HEK293 (cell line): Measurements from ENCODE around the gene RNF224.

Experiments
- EGR2 ChIP-seq: fragments of 450-650 bp; formaldehyde crosslinking; IDR thresholded peaks from 2 replicates; pipeline ENCODE4 v1.5.1; 2016; ENCODE audit warnings: low read depth, missing biosample characterization, missing genetic modification characterization
- FEZF1 ChIP-seq: fragments of 450-650 bp; formaldehyde crosslinking; IDR thresholded peaks from 2 replicates; pipeline ENCODE4 v1.5.1; 2016; ENCODE audit warnings: missing biosample characterization, missing genetic modification characterization
- HOXC10 ChIP-seq: sonication (generic); formaldehyde crosslinking; IDR thresholded peaks from 2 replicates; pipeline ENCODE4 v1.8.1; 2023; ENCODE audit warnings: mild to moderate bottlenecking, missing genetic modification reagents
- KLF1 ChIP-seq: fragments of 450-650 bp; formaldehyde crosslinking; IDR thresholded peaks from 2 replicates; pipeline ENCODE4 v1.5.1; 2016; ENCODE audit warnings: missing biosample characterization, missing genetic modification characterization
- MYNN ChIP-seq: fragments of 450-650 bp; formaldehyde crosslinking; IDR thresholded peaks from 2 replicates; pipeline ENCODE4 v1.5.1; 2016; ENCODE audit warnings: missing biosample characterization, missing genetic modification characterization, borderline replicate concordance
- YY1 ChIP-seq: fragments of 450-650 bp; formaldehyde crosslinking; IDR thresholded peaks from 2 replicates; pipeline ENCODE4 v1.5.1; 2018; ENCODE audit warnings: missing biosample characterization, missing genetic modification characterization
- ZBTB7A ChIP-seq: fragments of 450-650 bp; formaldehyde crosslinking; IDR thresholded peaks from 2 replicates; pipeline ENCODE4 v1.5.1; 2016; ENCODE audit warnings: low read depth, missing biosample characterization, missing genetic modification characterization
- ZEB2 ChIP-seq: fragments of 450-650 bp; formaldehyde crosslinking; IDR thresholded peaks from 2 replicates; pipeline ENCODE4 v1.5.1; 2016; ENCODE audit warnings: missing biosample characterization, missing genetic modification characterization
- ZFP37 ChIP-seq: fragments of 450-650 bp; formaldehyde crosslinking; IDR thresholded peaks from 2 replicates; pipeline ENCODE4 v1.5.1; 2016; ENCODE audit warnings: missing biosample characterization, missing genetic modification characterization
- ZNF112 ChIP-seq: fragments of 450-650 bp; formaldehyde crosslinking; IDR thresholded peaks from 2 replicates; pipeline ENCODE4 v1.5.0; 2017; ENCODE audit warnings: missing biosample characterization, missing genetic modification characterization
- ZNF157 ChIP-seq: fragments of 450-650 bp; formaldehyde crosslinking; IDR thresholded peaks from 2 replicates; pipeline ENCODE4 v1.5.1; 2016; ENCODE audit warnings: missing biosample characterization, missing genetic modification characterization
- ZNF221 ChIP-seq: fragments of 450-650 bp; formaldehyde crosslinking; IDR thresholded peaks from 2 replicates; pipeline ENCODE4 v1.5.1; 2017; ENCODE audit warnings: missing biosample characterization, missing genetic modification characterization, borderline replicate concordance
- ZNF292 ChIP-seq: fragments of 450-650 bp; formaldehyde crosslinking; IDR thresholded peaks from 2 replicates; pipeline ENCODE4 v1.5.1; 2016; ENCODE audit warnings: low read depth, missing biosample characterization, missing genetic modification characterization, borderline replicate concordance
- ZNF350 ChIP-seq: fragments of 450-650 bp; formaldehyde crosslinking; IDR thresholded peaks from 2 replicates; pipeline ENCODE4 v1.5.0; 2017; ENCODE audit warnings: missing biosample characterization, mild to moderate bottlenecking, missing genetic modification characterization
- ZNF394 ChIP-seq: fragments of 450-650 bp; formaldehyde crosslinking; IDR thresholded peaks from 2 replicates; pipeline ENCODE4 v1.5.1; 2016; ENCODE audit warnings: missing biosample characterization, missing genetic modification characterization, mild to moderate bottlenecking, moderate library complexity, borderline replicate concordance
- ZNF530 ChIP-seq: fragments of 450-650 bp; formaldehyde crosslinking; IDR thresholded peaks from 2 replicates; pipeline ENCODE4 v1.5.1; 2016; ENCODE audit warnings: low read depth, missing biosample characterization, missing genetic modification characterization
- ZNF600 ChIP-seq: fragments of 450-650 bp; formaldehyde crosslinking; IDR thresholded peaks from 2 replicates; pipeline ENCODE4 v1.5.1; 2016; ENCODE audit warnings: missing biosample characterization, missing genetic modification characterization
- ZNF670 ChIP-seq: fragments of 450-650 bp; formaldehyde crosslinking; IDR thresholded peaks from 2 replicates; pipeline ENCODE4 v1.5.1; 2016; ENCODE audit warnings: missing biosample characterization, missing genetic modification characterization, low read depth
- ZNF747 ChIP-seq: fragments of 450-650 bp; formaldehyde crosslinking; IDR thresholded peaks from 2 replicates; pipeline ENCODE4 v1.5.1; 2016; ENCODE audit warnings: missing biosample characterization, missing genetic modification characterization
- ZNF76 ChIP-seq: fragments of 450-650 bp; formaldehyde crosslinking; IDR thresholded peaks from 2 replicates; pipeline ENCODE4; 2016; ENCODE audit warnings: low read depth, missing biosample characterization, missing genetic modification characterization, borderline replicate concordance
- TF ChIP-seq, protein P1 (sequence below): fragments of 450-650 bp; formaldehyde crosslinking; IDR thresholded peaks from 2 replicates; pipeline ENCODE4 v1.5.1; 2016; ENCODE audit warnings: missing biosample characterization, missing genetic modification characterization, borderline replicate concordance
- TF ChIP-seq, protein P2 (sequence below): fragments of 450-650 bp; formaldehyde crosslinking; IDR thresholded peaks from 2 replicates; pipeline ENCODE4 v1.5.1; 2017; ENCODE audit warnings: missing biosample characterization, missing genetic modification characterization
- TF ChIP-seq, protein P3 (sequence below): IDR thresholded peaks from 2 replicates; pipeline ENCODE4 v1.6.1; 2011; ENCODE audit warnings: mild to moderate bottlenecking, low read depth, low read length, borderline replicate concordance
- TF ChIP-seq, protein P4 (sequence below): fragments of 450-650 bp; formaldehyde crosslinking; IDR thresholded peaks from 2 replicates; pipeline ENCODE4 v1.5.1; 2016; ENCODE audit warnings: missing biosample characterization, missing genetic modification characterization
- TF ChIP-seq, protein P5 (sequence below): fragments of 450-650 bp; formaldehyde crosslinking; IDR thresholded peaks from 2 replicates; pipeline ENCODE4 v1.5.1; 2016; ENCODE audit warnings: missing biosample characterization, missing genetic modification characterization, low read depth

Gene RNF224

DNA sequence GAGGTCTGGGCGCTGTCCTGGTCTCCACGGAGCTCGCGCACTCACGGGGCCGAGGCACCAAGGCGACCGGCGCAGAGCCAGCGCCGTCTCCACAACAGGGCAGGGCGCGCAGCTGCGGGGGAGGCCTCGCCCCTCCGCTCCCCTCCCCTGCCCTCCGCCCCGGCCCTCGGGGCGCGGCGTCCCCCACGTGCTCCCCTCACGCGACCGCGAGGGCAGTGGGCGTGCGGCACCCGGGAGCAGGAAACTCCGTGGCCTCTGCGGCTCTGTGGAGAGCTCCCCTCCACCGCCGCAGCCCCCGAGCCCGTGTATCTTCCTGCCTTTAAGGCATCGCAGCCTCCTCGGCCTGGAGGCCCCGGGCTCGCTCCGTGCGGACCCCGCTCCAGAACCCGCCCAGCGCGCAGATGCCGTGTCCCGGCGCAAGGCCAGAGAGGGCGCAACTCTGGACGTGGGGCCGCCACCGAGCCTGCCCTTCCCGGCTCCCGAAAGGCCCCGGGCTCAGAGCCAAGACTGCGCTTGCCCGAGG, 13.1 kb downstream of the RNF224 start (continued):
- TF ChIP-seq ZFP37 (tag by site-specific recombination) = peak; percentile 78
- no peak for TF ChIP-seq ZNF350
- peak; percentile 92 for TF ChIP-seq ZBTB7A
- TF ChIP-seq, protein P1, sequence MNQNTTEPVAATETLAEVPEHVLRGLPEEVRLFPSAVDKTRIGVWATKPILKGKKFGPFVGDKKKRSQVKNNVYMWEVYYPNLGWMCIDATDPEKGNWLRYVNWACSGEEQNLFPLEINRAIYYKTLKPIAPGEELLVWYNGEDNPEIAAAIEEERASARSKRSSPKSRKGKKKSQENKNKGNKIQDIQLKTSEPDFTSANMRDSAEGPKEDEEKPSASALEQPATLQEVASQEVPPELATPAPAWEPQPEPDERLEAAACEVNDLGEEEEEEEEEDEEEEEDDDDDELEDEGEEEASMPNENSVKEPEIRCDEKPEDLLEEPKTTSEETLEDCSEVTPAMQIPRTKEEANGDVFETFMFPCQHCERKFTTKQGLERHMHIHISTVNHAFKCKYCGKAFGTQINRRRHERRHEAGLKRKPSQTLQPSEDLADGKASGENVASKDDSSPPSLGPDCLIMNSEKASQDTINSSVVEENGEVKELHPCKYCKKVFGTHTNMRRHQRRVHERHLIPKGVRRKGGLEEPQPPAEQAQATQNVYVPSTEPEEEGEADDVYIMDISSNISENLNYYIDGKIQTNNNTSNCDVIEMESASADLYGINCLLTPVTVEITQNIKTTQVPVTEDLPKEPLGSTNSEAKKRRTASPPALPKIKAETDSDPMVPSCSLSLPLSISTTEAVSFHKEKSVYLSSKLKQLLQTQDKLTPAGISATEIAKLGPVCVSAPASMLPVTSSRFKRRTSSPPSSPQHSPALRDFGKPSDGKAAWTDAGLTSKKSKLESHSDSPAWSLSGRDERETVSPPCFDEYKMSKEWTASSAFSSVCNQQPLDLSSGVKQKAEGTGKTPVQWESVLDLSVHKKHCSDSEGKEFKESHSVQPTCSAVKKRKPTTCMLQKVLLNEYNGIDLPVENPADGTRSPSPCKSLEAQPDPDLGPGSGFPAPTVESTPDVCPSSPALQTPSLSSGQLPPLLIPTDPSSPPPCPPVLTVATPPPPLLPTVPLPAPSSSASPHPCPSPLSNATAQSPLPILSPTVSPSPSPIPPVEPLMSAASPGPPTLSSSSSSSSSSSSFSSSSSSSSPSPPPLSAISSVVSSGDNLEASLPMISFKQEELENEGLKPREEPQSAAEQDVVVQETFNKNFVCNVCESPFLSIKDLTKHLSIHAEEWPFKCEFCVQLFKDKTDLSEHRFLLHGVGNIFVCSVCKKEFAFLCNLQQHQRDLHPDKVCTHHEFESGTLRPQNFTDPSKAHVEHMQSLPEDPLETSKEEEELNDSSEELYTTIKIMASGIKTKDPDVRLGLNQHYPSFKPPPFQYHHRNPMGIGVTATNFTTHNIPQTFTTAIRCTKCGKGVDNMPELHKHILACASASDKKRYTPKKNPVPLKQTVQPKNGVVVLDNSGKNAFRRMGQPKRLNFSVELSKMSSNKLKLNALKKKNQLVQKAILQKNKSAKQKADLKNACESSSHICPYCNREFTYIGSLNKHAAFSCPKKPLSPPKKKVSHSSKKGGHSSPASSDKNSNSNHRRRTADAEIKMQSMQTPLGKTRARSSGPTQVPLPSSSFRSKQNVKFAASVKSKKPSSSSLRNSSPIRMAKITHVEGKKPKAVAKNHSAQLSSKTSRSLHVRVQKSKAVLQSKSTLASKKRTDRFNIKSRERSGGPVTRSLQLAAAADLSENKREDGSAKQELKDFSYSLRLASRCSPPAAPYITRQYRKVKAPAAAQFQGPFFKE (tag by site-specific recombination) = no peak
- TF ChIP-seq, protein P2, sequence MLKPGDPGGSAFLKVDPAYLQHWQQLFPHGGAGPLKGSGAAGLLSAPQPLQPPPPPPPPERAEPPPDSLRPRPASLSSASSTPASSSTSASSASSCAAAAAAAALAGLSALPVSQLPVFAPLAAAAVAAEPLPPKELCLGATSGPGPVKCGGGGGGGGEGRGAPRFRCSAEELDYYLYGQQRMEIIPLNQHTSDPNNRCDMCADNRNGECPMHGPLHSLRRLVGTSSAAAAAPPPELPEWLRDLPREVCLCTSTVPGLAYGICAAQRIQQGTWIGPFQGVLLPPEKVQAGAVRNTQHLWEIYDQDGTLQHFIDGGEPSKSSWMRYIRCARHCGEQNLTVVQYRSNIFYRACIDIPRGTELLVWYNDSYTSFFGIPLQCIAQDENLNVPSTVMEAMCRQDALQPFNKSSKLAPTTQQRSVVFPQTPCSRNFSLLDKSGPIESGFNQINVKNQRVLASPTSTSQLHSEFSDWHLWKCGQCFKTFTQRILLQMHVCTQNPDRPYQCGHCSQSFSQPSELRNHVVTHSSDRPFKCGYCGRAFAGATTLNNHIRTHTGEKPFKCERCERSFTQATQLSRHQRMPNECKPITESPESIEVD (tag by site-specific recombination) = no peak
- peak; percentile 97 for TF ChIP-seq ZEB2 (tag by site-specific recombination)
- no peak for TF ChIP-seq ZNF157
- no peak for TF ChIP-seq ZNF112 (tag by site-specific recombination)
- no peak for TF ChIP-seq ZNF670 (tag by site-specific recombination)
- TF ChIP-seq ZNF292 (tag by site-specific recombination) = no peak
- TF ChIP-seq MYNN (tag by site-specific recombination) = no peak; the same call in 1 of the 2 replicates
- TF ChIP-seq KLF1 (tag by site-specific recombination) = peak; percentile 98
- 0 out of 2 replicates have a peak, but pooled peaks have one; percentile 24 for TF ChIP-seq YY1 (tag by site-specific recombination)
- TF ChIP-seq ZNF76 (tag by site-specific recombination) = peak; percentile 84; the same call in 1 of the 2 replicates
- TF ChIP-seq ZNF530 = no peak
- TF ChIP-seq, protein P3, sequence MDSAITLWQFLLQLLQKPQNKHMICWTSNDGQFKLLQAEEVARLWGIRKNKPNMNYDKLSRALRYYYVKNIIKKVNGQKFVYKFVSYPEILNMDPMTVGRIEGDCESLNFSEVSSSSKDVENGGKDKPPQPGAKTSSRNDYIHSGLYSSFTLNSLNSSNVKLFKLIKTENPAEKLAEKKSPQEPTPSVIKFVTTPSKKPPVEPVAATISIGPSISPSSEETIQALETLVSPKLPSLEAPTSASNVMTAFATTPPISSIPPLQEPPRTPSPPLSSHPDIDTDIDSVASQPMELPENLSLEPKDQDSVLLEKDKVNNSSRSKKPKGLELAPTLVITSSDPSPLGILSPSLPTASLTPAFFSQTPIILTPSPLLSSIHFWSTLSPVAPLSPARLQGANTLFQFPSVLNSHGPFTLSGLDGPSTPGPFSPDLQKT = no peak
- TF ChIP-seq, protein P4, sequence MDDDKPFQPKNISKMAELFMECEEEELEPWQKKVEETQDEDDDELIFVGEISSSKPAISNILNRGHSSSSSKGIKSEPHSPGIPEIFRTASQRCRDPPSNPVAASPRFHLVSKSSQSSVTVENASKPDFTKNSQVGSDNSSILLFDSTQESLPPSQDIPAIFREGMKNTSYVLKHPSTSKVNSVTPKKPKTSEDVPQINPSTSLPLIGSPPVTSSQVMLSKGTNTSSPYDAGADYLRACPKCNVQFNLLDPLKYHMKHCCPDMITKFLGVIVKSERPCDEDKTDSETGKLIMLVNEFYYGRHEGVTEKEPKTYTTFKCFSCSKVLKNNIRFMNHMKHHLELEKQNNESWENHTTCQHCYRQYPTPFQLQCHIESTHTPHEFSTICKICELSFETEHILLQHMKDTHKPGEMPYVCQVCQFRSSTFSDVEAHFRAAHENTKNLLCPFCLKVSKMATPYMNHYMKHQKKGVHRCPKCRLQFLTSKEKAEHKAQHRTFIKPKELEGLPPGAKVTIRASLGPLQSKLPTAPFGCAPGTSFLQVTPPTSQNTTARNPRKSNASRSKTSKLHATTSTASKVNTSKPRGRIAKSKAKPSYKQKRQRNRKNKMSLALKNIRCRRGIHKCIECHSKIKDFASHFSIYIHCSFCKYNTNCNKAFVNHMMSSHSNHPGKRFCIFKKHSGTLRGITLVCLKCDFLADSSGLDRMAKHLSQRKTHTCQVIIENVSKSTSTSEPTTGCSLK (tag by site-specific recombination) = no peak
- TF ChIP-seq ZNF221 (tag by site-specific recombination) = no peak
- TF ChIP-seq, protein P5, sequence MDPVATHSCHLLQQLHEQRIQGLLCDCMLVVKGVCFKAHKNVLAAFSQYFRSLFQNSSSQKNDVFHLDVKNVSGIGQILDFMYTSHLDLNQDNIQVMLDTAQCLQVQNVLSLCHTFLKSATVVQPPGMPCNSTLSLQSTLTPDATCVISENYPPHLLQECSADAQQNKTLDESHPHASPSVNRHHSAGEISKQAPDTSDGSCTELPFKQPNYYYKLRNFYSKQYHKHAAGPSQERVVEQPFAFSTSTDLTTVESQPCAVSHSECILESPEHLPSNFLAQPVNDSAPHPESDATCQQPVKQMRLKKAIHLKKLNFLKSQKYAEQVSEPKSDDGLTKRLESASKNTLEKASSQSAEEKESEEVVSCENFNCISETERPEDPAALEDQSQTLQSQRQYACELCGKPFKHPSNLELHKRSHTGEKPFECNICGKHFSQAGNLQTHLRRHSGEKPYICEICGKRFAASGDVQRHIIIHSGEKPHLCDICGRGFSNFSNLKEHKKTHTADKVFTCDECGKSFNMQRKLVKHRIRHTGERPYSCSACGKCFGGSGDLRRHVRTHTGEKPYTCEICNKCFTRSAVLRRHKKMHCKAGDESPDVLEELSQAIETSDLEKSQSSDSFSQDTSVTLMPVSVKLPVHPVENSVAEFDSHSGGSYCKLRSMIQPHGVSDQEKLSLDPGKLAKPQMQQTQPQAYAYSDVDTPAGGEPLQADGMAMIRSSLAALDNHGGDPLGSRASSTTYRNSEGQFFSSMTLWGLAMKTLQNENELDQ = no peak
- no peak for TF ChIP-seq HOXC10
- peak; percentile 85 for TF ChIP-seq EGR2
- TF ChIP-seq ZNF394 (tag by site-specific recombination) = peak; percentile 40; the same call in 1 of the 2 replicates
- no peak for TF ChIP-seq ZNF747 (tag by site-specific recombination)
- peak; percentile 12; the same call in 1 of the 2 replicates for TF ChIP-seq FEZF1 (tag by site-specific recombination)
- peak; percentile 92 for TF ChIP-seq ZNF600 (tag by site-specific recombination)
